ENCODE results near the gene DST. TPM values are rescaled to one million over a fixed set of nuclear protein-coding genes. Genes with fewer than 3 reads are reported as not detected.
"Not testable (repeated sequence)": the region's sequence is repeated elsewhere in the genome, so short reads cannot be mapped to it uniquely, and the experiment has no call there.

The DST gene
- polyA plus RNA-seq, 2 donors: 57.2 to 59.3 TPM

DNA sequence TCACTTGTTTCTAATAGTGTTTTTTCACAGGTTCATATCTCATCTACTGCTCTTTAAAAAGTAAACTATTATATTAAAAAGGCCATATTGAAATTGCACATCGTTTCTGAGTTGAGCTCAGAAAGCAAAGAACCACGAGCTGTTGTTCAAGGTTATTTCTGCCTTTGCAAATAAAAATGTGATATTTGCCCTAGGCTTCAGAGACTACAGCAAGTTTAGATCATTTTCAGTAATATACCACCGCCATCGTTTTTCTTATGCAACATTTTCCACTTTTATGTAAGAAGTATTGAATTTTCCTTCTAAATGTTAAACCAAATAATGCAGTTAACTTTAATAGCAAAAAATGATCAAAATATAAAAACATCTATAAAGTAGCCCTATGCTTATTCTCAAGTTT lies 71.1 kb downstream of the DST start:
- no peaks in the 10 kb centered on the region for H3K9me3 ChIP-seq (ENCODE audit: control insufficient read depth in 2 of 2, insufficient read depth in 1 of 2, low read depth in 1 of 2, low read length in 1 of 2)
- H3K4me1 ChIP-seq (ENCODE audit: control insufficient read depth in 2 of 2, insufficient read depth in 2 of 2, low read length in 1 of 2): no peaks in the 10 kb centered on the region
- H3K36me3 ChIP-seq (ENCODE audit: control insufficient read depth in 2 of 2, insufficient read depth in 2 of 2, low read length in 1 of 2): no peaks in the 10 kb centered on the region
- H3K4me3 ChIP-seq (ENCODE audit: low read depth in 1 of 2, low read length in 2 of 2): no peak overlapping the region
- 76 to 87% methylated on average over 4 of the region's 4 CpGs for WGBS, 2 donors
- H3K27me3 ChIP-seq (ENCODE audit: control insufficient read depth in 1 of 2, insufficient read depth in 2 of 2, low read length in 2 of 2): no peaks in the 10 kb centered on the region
- no peak overlapping the region for H3K27ac ChIP-seq (ENCODE audit: low read depth in 2 of 2, low read length in 1 of 2)

DNA sequence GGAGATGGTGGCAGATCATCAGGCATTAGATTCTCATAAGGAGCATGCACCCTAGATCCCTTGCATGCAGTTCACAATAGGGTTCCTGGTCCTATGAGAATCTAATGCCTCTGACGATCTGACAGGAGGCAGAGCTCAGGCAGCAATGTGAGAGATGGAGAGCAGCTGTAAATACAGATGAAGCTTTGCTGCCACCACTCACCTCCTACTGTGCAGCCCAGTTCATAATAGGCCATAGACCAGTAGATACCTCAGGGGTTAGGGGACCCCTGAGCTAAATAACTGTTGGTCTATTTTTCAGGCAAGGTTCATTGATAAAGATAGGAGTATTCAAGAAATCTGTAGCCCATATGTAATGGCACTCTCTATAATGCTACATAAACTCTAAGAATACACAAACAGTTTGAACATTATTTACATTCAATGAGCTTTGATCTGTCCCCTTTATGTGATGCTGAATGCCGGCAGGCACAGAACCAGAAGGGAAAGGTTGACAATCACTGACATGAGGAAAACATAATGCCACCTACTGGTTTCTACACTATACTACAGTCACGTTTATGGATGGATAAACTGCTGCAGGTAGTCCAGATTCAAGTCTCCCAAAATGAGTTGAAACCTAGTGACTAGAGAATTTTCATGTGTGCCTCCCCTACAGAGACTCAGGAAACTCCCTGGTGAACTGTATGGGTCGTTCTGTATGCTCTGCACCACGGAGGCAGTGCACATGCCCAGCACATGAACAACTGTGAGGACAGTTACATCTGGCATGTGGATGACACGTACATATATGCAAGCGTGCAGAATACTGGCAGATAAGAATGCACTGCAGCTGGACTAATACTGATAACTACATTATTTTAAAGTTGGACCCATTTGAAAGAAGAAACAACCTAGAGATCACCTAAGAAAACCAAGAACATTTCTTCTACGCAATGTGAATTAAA lies 72.0 kb downstream of the DST start:
- no peaks in the 10 kb centered on the region for H3K4me1 ChIP-seq (ENCODE audit: control insufficient read depth in 2 of 2, insufficient read depth in 2 of 2, low read length in 1 of 2)
- H3K27ac ChIP-seq (ENCODE audit: low read depth in 2 of 2, low read length in 1 of 2): no peak overlapping the region
- 60 to 63% methylated on average over 8 of the region's 8 CpGs for WGBS, 2 donors
- H3K36me3 ChIP-seq (ENCODE audit: control insufficient read depth in 2 of 2, insufficient read depth in 2 of 2, low read length in 1 of 2): peaks cover 0 to 4% of the 10 kb centered on the region in 2 donors
- no peaks in the 10 kb centered on the region for H3K9me3 ChIP-seq (ENCODE audit: control insufficient read depth in 2 of 2, insufficient read depth in 1 of 2, low read depth in 1 of 2, low read length in 1 of 2)
- no peak overlapping the region for H3K4me3 ChIP-seq (ENCODE audit: low read depth in 1 of 2, low read length in 2 of 2)
- H3K27me3 ChIP-seq (ENCODE audit: control insufficient read depth in 1 of 2, insufficient read depth in 2 of 2, low read length in 2 of 2): no peaks in the 10 kb centered on the region

DNA sequence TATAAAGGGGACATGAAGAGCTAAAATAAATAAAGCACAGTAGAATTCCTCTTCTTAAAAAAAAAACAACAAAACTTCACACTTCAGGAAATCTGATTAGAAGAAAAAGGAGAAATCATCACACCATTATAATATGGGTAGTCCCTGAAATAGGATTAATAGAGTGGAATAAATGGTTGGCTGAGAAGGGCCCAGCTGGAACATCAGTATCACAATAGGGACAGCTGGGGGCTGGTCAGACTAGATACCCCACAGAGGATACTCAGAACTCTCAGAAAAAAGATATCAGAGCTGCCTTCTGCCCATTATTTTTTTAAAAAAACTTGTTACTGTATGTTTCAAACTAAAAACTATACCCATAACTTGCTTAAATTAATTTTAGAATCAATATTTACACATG lies 75.2 kb downstream of the DST start:
- peaks cover 0 to 6% of the 10 kb centered on the region in 2 donors for H3K36me3 ChIP-seq (ENCODE audit: control insufficient read depth in 2 of 2, insufficient read depth in 2 of 2, low read length in 1 of 2)

DNA sequence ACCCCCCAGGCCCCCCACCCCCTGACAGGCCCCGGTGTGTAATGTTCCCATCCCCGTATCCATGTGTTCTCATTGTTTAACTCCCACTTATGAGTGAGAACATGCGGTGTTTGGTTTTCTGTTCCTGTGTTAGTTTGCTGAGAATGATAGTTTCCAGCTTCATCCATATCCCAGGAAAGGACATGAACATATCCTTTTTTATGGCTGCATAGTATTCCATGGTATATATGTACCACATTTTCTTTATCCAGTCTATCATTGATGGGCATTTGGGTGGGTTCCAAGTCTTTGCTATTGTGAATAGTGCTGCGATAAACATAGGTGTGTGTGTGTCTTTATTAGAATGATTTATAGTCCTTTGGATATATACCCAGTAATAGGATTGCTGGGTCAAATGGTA lies 80.0 kb downstream of the DST start:
- not testable (repeated sequence) for H3K4me3 ChIP-seq (ENCODE audit: low read depth in 1 of 2, low read length in 2 of 2); H3K27ac ChIP-seq (ENCODE audit: low read depth in 2 of 2, low read length in 1 of 2); H3K27me3 ChIP-seq (ENCODE audit: control insufficient read depth in 1 of 2, insufficient read depth in 2 of 2, low read length in 2 of 2); H3K36me3 ChIP-seq (ENCODE audit: control insufficient read depth in 2 of 2, insufficient read depth in 2 of 2, low read length in 1 of 2); H3K9me3 ChIP-seq (ENCODE audit: control insufficient read depth in 2 of 2, insufficient read depth in 1 of 2, low read depth in 1 of 2, low read length in 1 of 2); H3K4me1 ChIP-seq (ENCODE audit: control insufficient read depth in 2 of 2, insufficient read depth in 2 of 2, low read length in 1 of 2)
- 96 to 99% methylated on average over 4 of the region's 4 CpGs for WGBS, 2 donors

More for the DNA sequence above, 75.2 kb downstream of the DST start:
- Histone ChIP-seq H3K27me3 (ENCODE audit: control insufficient read depth in 1 of 2, insufficient read depth in 2 of 2, low read length in 2 of 2) (no peaks in the 10 kb centered on the region), H3K9me3 (ENCODE audit: control insufficient read depth in 2 of 2, insufficient read depth in 1 of 2, low read depth in 1 of 2, low read length in 1 of 2) (no peaks in the 10 kb centered on the region), H3K4me1 (ENCODE audit: control insufficient read depth in 2 of 2, insufficient read depth in 2 of 2, low read length in 1 of 2) (no peaks in the 10 kb centered on the region), H3K27ac (ENCODE audit: low read depth in 2 of 2, low read length in 1 of 2) (no peak overlapping the region), H3K4me3 (ENCODE audit: low read depth in 1 of 2, low read length in 2 of 2) (no peak overlapping the region)

DNA sequence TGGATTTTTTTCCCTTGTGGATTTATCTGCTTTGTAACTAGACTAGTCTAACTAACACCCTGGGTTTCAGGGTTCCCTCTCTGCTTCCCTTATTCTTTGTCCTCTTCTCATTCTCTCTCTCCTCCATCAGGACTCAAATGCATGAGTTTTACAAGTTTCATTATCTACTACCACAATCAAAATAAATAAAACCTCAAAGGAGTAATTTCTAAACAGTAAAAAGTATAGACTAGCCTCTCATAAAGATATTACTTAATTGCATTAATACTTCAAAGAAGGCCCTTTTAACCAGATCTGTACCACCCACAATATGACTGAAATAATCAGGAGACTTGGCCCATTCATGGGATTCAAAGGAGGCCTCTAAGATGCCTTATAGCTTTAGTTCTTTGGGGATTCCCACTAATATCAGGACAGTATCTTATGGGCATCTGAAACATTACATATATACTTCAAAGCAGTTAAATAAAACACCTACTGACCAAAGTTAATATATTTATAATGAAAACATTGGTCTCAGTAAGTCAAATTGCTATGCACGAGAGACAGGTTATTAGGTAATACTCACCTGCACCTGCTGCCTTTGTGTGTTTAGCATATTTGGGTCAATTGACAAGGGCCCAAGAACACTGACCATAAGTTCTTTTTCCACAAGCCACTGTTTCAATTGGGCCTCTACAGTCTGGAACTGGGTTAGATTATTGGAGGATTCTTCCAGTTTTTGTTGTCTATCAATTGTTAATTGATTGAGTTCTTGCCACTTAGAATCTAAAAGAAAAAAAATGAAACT lies 85.7 kb downstream of the DST start:
- H3K27me3 ChIP-seq (ENCODE audit: control insufficient read depth in 1 of 2, insufficient read depth in 2 of 2, low read length in 2 of 2): no peaks in the 10 kb centered on the region
- no peak overlapping the region for H3K4me3 ChIP-seq (ENCODE audit: low read depth in 1 of 2, low read length in 2 of 2)
- H3K4me1 ChIP-seq (ENCODE audit: control insufficient read depth in 2 of 2, insufficient read depth in 2 of 2, low read length in 1 of 2): no peaks in the 10 kb centered on the region
- 80 to 94% methylated on average over 1 of the region's 1 CpG for WGBS, 2 donors
- no peaks in the 10 kb centered on the region for H3K9me3 ChIP-seq (ENCODE audit: control insufficient read depth in 2 of 2, insufficient read depth in 1 of 2, low read depth in 1 of 2, low read length in 1 of 2)
- peaks cover 0 to 2% of the 10 kb centered on the region in 2 donors for H3K36me3 ChIP-seq (ENCODE audit: control insufficient read depth in 2 of 2, insufficient read depth in 2 of 2, low read length in 1 of 2)
- H3K27ac ChIP-seq (ENCODE audit: low read depth in 2 of 2, low read length in 1 of 2): no peak overlapping the region

DNA sequence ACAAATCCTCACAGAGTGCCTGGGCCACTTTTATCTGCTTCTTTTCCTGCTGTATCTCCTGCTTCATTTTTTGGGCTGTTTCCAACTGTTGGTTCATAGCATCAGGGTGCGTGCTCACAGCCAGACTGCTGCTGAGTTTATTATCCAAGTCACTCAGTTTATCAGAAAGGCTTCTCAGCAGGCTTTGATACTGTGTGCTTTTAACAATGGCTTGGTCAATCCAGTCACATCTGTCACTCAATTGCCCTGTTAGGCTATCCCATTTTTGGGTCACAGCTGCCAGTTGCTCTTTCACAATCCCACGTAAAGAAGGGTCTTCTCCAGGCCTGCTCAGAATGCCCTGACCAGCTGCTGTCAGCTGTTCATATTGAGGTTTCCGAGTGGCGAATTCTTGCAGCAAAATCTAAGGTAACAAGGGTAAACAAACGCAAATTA lies 87.2 kb downstream of the DST start:
- H3K27me3 ChIP-seq (ENCODE audit: control insufficient read depth in 1 of 2, insufficient read depth in 2 of 2, low read length in 2 of 2): no peaks in the 10 kb centered on the region
- peaks cover 0 to 2% of the 10 kb centered on the region in 2 donors for H3K36me3 ChIP-seq (ENCODE audit: control insufficient read depth in 2 of 2, insufficient read depth in 2 of 2, low read length in 1 of 2)
- H3K27ac ChIP-seq (ENCODE audit: low read depth in 2 of 2, low read length in 1 of 2): no peak overlapping the region
- H3K4me1 ChIP-seq (ENCODE audit: control insufficient read depth in 2 of 2, insufficient read depth in 2 of 2, low read length in 1 of 2): no peaks in the 10 kb centered on the region
- WGBS, 2 donors: 75% methylated on average over 5 of the region's 5 CpGs
- H3K4me3 ChIP-seq (ENCODE audit: low read depth in 1 of 2, low read length in 2 of 2): no peak overlapping the region
- no peaks in the 10 kb centered on the region for H3K9me3 ChIP-seq (ENCODE audit: control insufficient read depth in 2 of 2, insufficient read depth in 1 of 2, low read depth in 1 of 2, low read length in 1 of 2)

DNA sequence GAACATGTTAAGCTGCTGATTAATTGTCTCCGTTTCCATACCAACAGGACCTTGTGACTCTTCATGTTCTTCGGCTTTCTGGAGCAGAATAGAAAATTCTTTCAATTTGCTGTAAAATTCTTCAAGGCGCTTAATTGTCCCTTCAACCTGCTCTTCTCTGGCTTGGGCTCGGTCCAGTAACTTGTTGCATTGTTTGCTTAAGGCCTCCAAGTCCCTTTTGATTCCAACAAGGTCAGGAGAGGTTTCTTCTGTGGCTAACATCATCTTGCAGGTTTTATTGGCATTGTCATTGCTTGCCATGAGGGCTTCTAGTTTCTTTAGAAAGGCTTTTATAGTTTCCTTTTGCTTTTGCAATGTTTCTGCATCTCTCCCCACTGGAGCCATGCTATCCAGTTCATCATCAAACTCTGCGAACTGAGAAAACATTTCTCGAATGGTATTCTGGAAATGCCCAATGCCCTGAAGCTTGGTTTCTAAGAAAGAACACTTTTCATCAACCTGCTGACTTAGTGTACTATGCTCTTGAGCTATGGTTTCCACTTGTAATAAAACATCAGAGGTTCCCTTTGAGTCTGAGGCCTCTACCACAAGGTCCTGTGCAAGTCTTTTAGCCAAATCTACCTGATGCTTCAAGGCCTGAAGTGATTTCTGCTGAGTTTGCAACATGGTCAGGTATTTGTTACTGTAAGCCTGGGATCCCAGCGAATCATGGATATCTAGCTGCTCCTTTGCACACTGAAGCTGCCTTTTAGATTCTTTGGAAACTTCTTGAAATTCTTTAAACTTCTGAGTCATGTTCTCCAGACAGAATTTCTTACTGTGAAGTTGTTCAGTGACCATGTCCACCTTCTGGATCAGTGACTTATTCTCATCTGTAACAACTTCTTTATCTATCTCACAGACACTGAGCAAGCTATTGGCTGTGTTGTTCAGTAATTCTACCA lies 90.2 kb downstream of the DST start:
- Histone ChIP-seq H3K36me3 (ENCODE audit: control insufficient read depth in 2 of 2, insufficient read depth in 2 of 2, low read length in 1 of 2) (peaks cover 0 to 2% of the 10 kb centered on the region in 2 donors), H3K27me3 (ENCODE audit: control insufficient read depth in 1 of 2, insufficient read depth in 2 of 2, low read length in 2 of 2) (no peaks in the 10 kb centered on the region), H3K27ac (ENCODE audit: low read depth in 2 of 2, low read length in 1 of 2) (no peak overlapping the region), H3K9me3 (ENCODE audit: control insufficient read depth in 2 of 2, insufficient read depth in 1 of 2, low read depth in 1 of 2, low read length in 1 of 2) (no peaks in the 10 kb centered on the region), H3K4me3 (ENCODE audit: low read depth in 1 of 2, low read length in 2 of 2) (no peak overlapping the region), H3K4me1 (ENCODE audit: control insufficient read depth in 2 of 2, insufficient read depth in 2 of 2, low read length in 1 of 2) (no peaks in the 10 kb centered on the region)
- 90 to 91% methylated on average over 7 of the region's 7 CpGs for WGBS, 2 donors

DNA sequence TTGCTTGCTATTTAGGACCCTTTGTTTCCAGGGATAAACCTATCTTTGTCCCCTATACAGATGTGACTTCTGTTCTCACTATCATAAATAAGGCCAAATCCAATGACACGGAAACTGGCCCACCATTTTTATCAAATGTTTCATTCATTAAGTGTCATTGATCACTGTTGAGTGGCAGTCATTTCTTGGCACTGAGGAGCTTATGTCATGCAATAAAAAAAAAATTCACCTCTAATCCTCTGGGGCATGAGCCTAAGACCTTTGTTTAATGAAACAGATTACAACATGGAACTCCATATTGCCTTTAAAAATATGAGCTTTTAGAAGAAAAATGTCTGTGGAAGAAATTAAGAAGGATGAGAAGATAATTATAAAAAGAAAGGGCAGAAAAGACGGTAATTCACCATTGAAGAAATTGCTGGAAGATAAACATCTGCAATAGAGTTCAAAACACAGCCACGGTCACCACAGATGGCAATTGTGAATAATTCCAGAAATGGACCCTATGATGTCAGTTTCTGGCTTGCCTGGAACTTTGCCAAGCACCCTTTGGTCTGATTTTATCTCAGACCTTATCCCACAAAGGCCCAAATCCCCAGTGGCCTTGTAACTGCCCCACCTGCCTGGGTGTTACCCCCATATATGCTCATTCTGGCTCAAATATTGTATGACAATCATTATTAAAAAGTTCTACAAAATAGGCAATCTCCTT lies 91.1 kb downstream of the DST start:
- no peaks in the 10 kb centered on the region for H3K4me1 ChIP-seq (ENCODE audit: control insufficient read depth in 2 of 2, insufficient read depth in 2 of 2, low read length in 1 of 2)
- peaks cover 0 to 2% of the 10 kb centered on the region in 2 donors for H3K36me3 ChIP-seq (ENCODE audit: control insufficient read depth in 2 of 2, insufficient read depth in 2 of 2, low read length in 1 of 2)
- H3K27me3 ChIP-seq (ENCODE audit: control insufficient read depth in 1 of 2, insufficient read depth in 2 of 2, low read length in 2 of 2): no peaks in the 10 kb centered on the region
- no peak overlapping the region for H3K27ac ChIP-seq (ENCODE audit: low read depth in 2 of 2, low read length in 1 of 2)
- WGBS, 2 donors: 75 to 78% methylated on average over 3 of the region's 3 CpGs
- no peak overlapping the region for H3K4me3 ChIP-seq (ENCODE audit: low read depth in 1 of 2, low read length in 2 of 2)
- H3K9me3 ChIP-seq (ENCODE audit: control insufficient read depth in 2 of 2, insufficient read depth in 1 of 2, low read depth in 1 of 2, low read length in 1 of 2): no peaks in the 10 kb centered on the region

Measured in esophagus (tissue), 2 donors.